HG03571 (cell line): ENCODE measurements around the gene CACNA1E.
A peak's percentile ranks its signal among the peaks of the same experiment; 100 is the strongest.

Source experiments
- ATAC-seq: cut with Tn5 transposase; IDR thresholded peaks from one replicate; pipeline ENCODE4 v1.9.1; 2021; ENCODE audit not compliant: unreplicated experiment

CACNA1E gene

DNA sequence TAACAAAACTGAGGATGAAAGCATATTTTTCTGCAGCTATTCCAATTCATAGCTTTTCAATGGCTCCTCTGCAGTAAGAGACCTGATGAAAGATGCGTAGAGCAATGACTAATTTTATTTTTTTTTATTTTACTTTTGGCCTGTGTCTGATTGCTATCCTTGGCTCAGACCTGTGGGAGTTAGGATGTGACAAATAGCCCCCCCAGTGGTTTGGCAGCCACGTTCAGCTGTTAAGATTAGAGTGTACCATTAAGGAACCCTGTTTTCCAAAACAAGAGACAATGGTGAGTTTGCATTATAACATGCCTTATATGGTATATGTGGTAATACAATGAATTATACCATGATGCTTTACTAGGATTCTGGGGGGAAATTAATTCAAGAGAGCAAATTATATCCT, 264.7 kb downstream of the CACNA1E start:
- no peak for ATAC-seq

DNA sequence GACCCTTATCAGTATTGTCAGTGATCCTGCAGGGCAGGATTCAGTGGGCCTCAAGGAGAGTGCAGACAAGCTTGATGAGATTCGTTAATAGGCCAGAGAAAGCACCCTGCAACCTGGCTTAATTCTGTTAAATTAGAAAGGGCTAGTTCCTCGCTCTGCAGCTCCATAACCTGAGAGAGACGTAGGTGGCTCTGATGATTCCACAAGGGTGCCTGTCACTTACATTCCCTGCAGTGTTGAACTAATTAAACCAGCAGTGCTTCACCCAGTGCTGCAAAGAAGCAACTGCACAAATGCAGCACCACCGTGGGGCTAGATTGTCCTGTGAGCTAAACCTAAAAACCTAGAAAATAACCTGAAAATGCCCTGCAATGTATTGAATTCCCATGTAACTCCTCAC, 270.8 kb downstream of the CACNA1E start:
- ATAC-seq = no peak

- ATAC-seq = no peak
These were observed 276.2 kb downstream of the CACNA1E start for GRCh38 chr1:181759481-181759880.

DNA sequence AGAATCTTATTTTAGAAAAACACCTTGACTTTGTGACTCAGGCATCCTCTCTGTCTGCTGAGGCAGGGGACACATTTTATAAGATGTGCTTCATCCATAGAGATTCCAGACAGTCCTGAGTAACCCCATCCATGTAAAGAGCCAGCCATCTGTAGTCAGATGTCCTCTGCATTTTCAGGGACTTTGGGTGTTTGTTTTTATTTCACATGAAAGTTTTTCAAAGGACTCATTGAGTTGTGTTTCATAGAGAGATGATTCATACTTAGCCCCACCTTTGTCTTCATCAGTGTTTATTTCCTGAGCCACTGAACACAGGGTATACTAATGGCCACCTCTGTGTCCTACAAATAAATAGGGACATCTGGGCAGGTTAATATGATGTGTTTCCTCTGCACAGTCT, 280.4 kb downstream of the CACNA1E start:
- ATAC-seq = no peak

DNA sequence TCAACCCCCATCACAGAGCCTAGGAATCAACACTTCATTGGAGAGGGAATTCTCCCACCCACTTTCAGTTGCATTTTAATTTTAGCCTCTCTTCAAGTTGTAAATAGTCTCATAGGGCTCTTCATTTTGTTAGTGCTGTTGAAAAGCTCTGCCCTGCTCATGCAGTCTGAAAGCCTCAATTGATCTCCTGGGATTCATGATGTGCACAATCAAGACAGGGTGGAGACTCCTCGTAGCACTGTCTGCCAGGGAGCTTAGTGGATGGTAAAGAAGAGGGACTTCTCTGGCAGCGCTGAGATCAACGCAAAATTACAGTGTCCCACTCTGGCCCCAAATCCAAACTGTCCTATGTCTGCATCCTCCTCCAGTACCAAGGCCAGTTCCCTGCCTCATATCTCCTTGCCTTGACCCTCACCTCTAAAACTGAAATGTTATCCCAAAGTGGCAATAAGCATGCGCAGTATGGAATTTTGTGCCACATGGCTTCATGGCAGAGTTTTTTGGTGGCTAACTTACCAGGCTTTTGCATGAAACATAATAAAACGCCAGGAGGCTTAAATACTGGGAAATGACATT, 282.2 kb downstream of the CACNA1E start:
- no peak for ATAC-seq

DNA sequence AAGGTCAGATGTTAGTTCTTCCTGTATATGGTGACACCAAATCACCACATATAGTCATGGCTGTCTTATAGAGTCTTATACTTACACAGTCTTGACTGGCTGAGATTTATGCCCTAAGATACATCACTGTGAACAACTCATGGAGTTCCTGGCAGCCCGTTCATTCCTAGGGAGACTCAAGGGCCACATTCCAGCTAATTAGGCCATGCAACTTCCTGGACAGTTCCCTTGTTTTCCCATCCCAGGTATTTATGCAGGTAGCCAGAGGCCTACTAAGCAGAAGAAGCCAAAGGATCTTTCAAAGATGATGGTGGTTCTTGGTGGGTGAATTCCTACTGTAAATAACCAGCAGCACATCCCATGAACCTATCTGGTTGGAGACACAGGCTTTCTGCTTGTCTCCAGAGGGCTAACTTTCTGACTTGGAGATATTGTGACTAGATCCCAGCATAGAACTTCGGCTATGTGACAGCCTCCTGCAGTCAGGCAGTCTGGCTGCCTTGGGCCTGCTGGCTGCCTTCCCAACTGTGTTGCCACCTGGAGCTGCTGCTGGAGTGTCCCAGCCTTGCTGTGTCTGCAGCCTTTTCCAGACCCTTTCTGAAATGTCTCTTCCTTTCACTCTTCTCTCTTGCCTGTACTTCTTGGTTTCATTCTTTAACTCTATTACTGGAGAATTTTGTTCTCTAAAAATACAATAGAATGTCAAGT, 283.8 kb downstream of the CACNA1E start:
- ATAC-seq = no peak

- ATAC-seq = peak; percentile 51
These were observed 285.1 kb downstream of the CACNA1E start for GRCh38 chr1:181768211-181768929.

DNA sequence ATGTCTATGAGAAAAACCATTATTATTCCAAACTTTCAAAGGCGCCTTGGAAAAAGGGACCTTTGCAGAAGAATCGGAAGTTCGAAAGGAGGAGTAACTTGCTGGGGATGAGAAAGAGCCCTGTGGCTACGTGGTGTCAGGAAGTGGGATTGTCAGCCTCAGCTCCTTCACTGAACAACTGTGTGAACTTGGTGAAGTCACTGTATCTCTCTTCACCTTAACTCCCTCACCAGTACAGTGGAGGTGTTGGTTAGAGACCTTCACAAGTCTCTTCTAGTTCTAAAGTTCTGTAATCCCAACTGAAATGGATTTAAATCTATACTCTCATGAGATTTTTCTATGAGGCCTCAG, 285.6 kb downstream of the CACNA1E start:
- ATAC-seq = no peak

GRCh38 chr1:181769846-181770245, 286.5 kb downstream of the CACNA1E start:
- ATAC-seq = no peak

DNA sequence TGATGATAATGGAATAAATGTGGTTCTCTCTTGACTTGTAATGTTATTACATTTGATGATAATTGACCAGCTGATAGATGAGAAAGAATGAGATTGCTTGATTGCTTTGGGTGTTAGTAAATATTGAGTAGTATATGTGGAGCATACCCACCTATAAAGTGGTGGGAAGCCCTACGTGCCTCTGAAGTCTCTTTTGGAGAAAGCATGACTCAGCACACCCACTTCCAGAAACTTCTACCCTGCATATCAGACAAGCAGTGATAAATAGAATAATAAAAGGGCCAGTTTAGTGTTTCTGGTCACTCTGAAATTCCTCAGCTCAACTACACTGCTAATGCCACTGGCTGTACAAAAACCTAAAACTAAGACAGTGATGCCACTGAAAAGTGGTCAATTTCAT, 289.4 kb downstream of the CACNA1E start:
- no peak for ATAC-seq

DNA sequence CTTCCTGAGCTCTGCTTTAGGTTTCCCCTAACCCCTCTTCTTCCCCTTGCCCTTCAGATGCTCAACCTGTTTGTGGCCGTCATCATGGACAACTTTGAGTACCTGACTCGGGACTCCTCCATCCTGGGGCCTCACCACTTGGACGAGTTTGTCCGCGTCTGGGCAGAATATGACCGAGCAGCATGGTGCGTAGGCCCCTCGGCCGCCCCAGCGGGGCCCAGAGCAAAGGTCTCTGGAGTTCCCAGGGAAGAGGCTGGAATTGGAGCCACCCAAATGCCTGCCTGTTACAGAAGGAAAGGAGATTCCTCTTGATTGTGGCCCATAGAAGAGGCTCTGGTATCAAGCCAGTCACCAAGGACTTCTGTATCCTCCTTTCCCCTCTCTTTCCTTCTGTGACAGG, 292.7 kb downstream of the CACNA1E start:
- no peak for ATAC-seq

GRCh38 chr1:181777286-181777685, 294.0 kb downstream of the CACNA1E start:
- ATAC-seq = no peak

GRCh38 chr1:181777812-181778211, 294.5 kb downstream of the CACNA1E start:
- ATAC-seq = no peak

DNA sequence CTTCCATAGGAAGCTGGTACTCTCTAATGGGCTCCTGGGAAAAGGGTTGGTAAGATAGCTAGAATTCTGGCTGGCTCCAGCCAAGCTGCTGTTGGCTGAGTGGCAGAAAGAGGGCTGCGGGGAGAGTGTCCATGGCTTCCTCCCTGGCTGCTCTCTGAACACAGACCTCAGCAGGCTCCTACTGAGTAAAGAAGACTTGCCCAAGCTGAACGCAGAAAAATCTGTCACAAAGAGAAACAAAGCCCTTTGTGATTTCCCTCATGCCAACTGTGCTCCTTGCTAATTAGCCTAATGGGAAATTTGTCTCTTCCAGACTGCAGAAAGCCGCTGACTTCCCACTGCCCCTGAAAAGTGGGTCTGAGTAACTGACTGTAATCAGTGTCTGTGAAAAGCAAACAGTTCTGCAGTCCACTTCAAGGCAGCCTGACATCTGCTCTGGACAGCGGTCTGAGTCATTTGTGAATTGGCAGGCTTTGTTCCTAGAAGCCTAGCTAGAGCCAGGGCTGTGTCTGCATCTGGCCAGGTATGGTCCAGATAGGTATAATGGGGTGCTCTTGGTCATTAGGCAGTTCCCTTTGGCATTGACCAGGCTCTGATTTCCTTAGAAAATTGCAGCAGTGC, 295.4 kb downstream of the CACNA1E start:
- no peak for ATAC-seq

DNA sequence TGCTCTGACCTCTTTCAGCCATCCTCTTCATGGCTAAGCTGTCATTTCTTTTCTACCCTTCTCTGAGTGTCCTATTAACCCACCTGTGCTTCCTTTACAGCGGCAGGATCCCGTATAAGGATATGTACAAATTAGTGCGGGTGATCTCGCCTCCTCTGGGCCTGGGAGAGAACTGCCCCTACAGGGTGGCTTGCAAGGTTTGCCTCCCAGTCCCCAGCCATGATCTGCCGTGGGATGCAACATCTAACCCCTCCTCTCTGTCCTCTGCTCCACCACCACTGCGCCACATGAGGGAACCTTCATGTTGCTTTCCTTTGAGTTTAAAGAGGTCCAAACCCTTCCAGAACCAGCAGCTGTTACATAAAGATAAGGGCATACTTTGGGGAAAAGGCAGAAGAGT, 296.0 kb downstream of the CACNA1E start:
- ATAC-seq = no peak

- no peak for ATAC-seq
These were observed 299.9 kb downstream of the CACNA1E start for GRCh38 chr1:181783208-181783607.

GRCh38 chr1:181784039-181784683, 300.8 kb downstream of the CACNA1E start:
- ATAC-seq = no peak

DNA sequence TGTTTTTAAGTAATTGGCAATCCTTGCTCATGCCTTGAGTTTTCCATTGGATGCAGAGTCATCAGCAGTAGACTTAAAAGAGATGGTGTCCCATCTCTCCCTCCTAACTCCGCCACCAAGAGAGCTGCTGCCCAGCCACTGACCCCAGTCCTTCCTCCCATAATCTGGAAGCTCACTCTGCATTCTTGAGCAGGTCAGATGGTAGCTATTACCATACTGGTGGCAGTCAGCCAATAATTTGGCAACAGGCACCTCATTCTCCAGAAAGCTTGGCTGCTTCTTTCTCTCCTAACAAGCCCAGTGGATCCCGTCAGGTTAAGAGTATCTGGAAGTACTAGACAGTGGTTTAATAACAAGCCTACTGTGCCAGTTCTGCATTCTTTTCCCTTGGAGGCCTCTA, 306.1 kb downstream of the CACNA1E start:
- ATAC-seq = no peak

- ATAC-seq = no peak
These were observed 308.4 kb downstream of the CACNA1E start for GRCh38 chr1:181791721-181792120.

- no peak for ATAC-seq
These were observed 310.5 kb downstream of the CACNA1E start for GRCh38 chr1:181793831-181794230.

GRCh38 chr1:181794332-181794731, 311.0 kb downstream of the CACNA1E start:
- ATAC-seq = no peak
